HL-60 (cell line): ENCODE data around the gene ABHD2.

Source experiments
- DNase-seq, 2 experiments: peaks; one replicate each; pipeline ENCODE4 v3.0.0-alpha.2; 2010 to 2020; ENCODE audit warnings: low read depth in 1 of 2, low spot score in 1 of 2
- H3K27ac ChIP-seq: fragments of 250-450 bp; sonication (Bioruptor Pico); replicated peaks from 2 replicates; pipeline ENCODE4 v1.5.1; 2020; ENCODE audit warnings: mild to moderate bottlenecking, moderate library complexity
- H3K27me3 ChIP-seq: fragments of 250-450 bp; sonication (Bioruptor Pico); 2 replicates; pipeline ENCODE4 v1.5.1; 2021; ENCODE audit warnings: mild to moderate bottlenecking, moderate library complexity; ENCODE audit not compliant: insufficient read depth, poor library complexity, severe bottlenecking
- H3K4me3 ChIP-seq: replicated peaks from 2 replicates; pipeline ENCODE4 v1.5.1; 2011; ENCODE audit warnings: mild to moderate bottlenecking, control low read depth, low read length; ENCODE audit not compliant: insufficient read depth
- CTCF ChIP-seq: IDR thresholded peaks from one replicate; pipeline ENCODE4 v1.5.1; 2011; ENCODE audit warnings: low read length, control low read depth, inconsistent platforms; ENCODE audit not compliant: insufficient read depth
- GABPA ChIP-seq: IDR thresholded peaks from 2 replicates; pipeline ENCODE4 v1.6.1; 2012; ENCODE audit warnings: low read depth
- POLR2AphosphoS5 ChIP-seq: IDR thresholded peaks from 2 replicates; pipeline ENCODE4 v1.6.1; 2012; ENCODE audit warnings: low read depth
- SPI1 ChIP-seq: IDR thresholded peaks from 2 replicates; pipeline ENCODE4 v1.6.1; 2012; ENCODE audit warnings: low read depth, mild to moderate bottlenecking, borderline replicate concordance
- TF ChIP-seq, protein P1 (sequence below): IDR thresholded peaks from 2 replicates; pipeline ENCODE4 v1.6.1; 2012; ENCODE audit warnings: low read depth; ENCODE audit not compliant: insufficient replicate concordance

Gene ABHD2

GRCh38 chr15:89148126-89148525 is 59.9 kb downstream of the ABHD2 start:
- H3K4me3 ChIP-seq = no peak overlapping the region
- H3K27ac ChIP-seq = no peak overlapping the region
- H3K27me3 ChIP-seq = no peaks in the 10 kb centered on the region
- TF ChIP-seq, protein P1, sequence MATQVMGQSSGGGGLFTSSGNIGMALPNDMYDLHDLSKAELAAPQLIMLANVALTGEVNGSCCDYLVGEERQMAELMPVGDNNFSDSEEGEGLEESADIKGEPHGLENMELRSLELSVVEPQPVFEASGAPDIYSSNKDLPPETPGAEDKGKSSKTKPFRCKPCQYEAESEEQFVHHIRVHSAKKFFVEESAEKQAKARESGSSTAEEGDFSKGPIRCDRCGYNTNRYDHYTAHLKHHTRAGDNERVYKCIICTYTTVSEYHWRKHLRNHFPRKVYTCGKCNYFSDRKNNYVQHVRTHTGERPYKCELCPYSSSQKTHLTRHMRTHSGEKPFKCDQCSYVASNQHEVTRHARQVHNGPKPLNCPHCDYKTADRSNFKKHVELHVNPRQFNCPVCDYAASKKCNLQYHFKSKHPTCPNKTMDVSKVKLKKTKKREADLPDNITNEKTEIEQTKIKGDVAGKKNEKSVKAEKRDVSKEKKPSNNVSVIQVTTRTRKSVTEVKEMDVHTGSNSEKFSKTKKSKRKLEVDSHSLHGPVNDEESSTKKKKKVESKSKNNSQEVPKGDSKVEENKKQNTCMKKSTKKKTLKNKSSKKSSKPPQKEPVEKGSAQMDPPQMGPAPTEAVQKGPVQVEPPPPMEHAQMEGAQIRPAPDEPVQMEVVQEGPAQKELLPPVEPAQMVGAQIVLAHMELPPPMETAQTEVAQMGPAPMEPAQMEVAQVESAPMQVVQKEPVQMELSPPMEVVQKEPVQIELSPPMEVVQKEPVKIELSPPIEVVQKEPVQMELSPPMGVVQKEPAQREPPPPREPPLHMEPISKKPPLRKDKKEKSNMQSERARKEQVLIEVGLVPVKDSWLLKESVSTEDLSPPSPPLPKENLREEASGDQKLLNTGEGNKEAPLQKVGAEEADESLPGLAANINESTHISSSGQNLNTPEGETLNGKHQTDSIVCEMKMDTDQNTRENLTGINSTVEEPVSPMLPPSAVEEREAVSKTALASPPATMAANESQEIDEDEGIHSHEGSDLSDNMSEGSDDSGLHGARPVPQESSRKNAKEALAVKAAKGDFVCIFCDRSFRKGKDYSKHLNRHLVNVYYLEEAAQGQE = no peak
- TF ChIP-seq POLR2AphosphoS5 (no peak), SPI1 (no peak), GABPA (no peak), CTCF (no peak)
- DNase-seq = no peak

DNA sequence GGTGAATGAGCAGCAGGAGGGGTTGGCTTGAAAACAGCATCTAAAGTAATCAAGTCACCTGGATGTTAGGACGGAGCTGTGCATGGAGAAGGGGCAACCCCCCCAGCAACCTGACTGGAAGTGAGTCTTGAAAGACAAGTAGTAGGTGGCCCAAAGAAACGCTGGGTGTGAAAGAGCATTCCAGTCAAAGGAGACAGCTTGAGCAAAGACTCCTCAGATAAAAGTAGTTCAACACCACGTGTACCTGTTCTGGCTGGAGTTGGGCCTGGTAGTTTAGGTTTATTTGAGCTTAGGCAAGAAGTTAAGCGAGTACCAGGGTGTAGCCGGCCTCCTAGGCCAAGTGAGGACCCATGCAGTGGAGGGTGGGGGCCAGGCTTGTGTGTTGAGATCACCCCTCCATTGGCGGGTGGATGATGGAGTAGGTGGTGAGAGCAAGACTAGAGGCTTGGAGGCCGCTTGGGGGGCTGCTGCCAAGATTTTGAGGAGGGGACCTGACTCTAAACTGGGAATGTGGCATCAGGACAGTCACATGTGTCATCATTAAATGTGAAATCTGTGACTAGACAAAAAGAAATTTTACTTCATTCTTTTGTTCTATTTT is 61.3 kb downstream of the ABHD2 start:
- Histone ChIP-seq H3K4me3 (no peak overlapping the region), H3K27me3 (no peaks in the 10 kb centered on the region), H3K27ac (no peak overlapping the region)
- TF ChIP-seq POLR2AphosphoS5 = no peak
- no peak for TF ChIP-seq GABPA
- no peak for TF ChIP-seq SPI1
- TF ChIP-seq, protein P1 = no peak
- no peak for TF ChIP-seq CTCF
- no peak for DNase-seq

- H3K27ac ChIP-seq = peak overlapping the region; percentile 15; the same call in 1 of the 2 replicates
- TF ChIP-seq CTCF (no peak), POLR2AphosphoS5 (no peak), SPI1 (no peak), GABPA (no peak)
- TF ChIP-seq, protein P1 = no peak
- no peak for DNase-seq
- no peaks in the 10 kb centered on the region for H3K27me3 ChIP-seq
- no peak overlapping the region for H3K4me3 ChIP-seq
Observed at GRCh38 chr15:89150287-89150686, 62.0 kb downstream of the ABHD2 start.
